H1 (cell line): ENCODE data around the gene CIDEA.

Experiments
- CHD1 ChIP-seq: IDR thresholded peaks from 2 replicates; pipeline ENCODE4 v1.6.1; 2012; ENCODE audit warnings: low read depth, low read length, improper control_type of control experiment
- CHD2 ChIP-seq: IDR thresholded peaks from 2 replicates; pipeline ENCODE4 v1.6.1; 2012; ENCODE audit warnings: low read length, improper control_type of control experiment
- CTCF ChIP-seq, 3 experiments: IDR thresholded peaks; 1 replicate in 2 of 3; 2 replicates in 1 of 3; pipeline versions ENCODE4 v1.5.1 to v1.6.1; 2011; ENCODE audit warnings: low read length in 3 of 3, mild to moderate bottlenecking in 3 of 3, inconsistent platforms in 2 of 3, low read depth in 1 of 3, moderate library complexity in 1 of 3; ENCODE audit not compliant: insufficient read depth in 1 of 3; ENCODE audit errors: control extremely low read depth in 1 of 3
- GTF2F1 ChIP-seq: IDR thresholded peaks from 2 replicates; pipeline ENCODE4 v1.6.1; 2012; ENCODE audit warnings: low read depth, low read length, improper control_type of control experiment, borderline replicate concordance
- POLR2A ChIP-seq, 2 experiments: IDR thresholded peaks; 1 replicate in 1 of 2; 2 replicates in 1 of 2; pipeline ENCODE4 v1.6.1; 2011; ENCODE audit warnings: low read depth in 2 of 2, low read length in 2 of 2, mild to moderate bottlenecking in 2 of 2; ENCODE audit errors: control extremely low read depth in 1 of 2
- RBBP5 ChIP-seq: IDR thresholded peaks from 2 replicates; pipeline ENCODE4 v1.7.1; 2012; ENCODE audit warnings: low read depth, mild to moderate bottlenecking, inconsistent platforms, low read length, moderate library complexity, borderline replicate concordance
- SP1 ChIP-seq: IDR thresholded peaks from 2 replicates; pipeline ENCODE4 v1.6.1; 2011; ENCODE audit warnings: low read depth, low read length
- TEAD4 ChIP-seq: IDR thresholded peaks from 2 replicates; pipeline ENCODE4 v1.6.1; 2012; ENCODE audit warnings: low read depth, low read length, inconsistent platforms, mixed read lengths

- TF ChIP-seq GTF2F1 (no peak), CTCF (IDR thresholded peaks at IDR 0.05; ENCODE audit: control extremely low read depth in 1 of 3, insufficient read depth in 1 of 3, low read depth in 1 of 3, low read length in 3 of 3) (no peak), SP1 (no peak), RBBP5 (no peak), POLR2A (IDR thresholded peaks at IDR 0.05; ENCODE audit: control extremely low read depth in 1 of 2, low read depth in 2 of 2, low read length in 2 of 2) (no peak), TEAD4 (no peak), CHD1 (no peak), CHD2 (no peak)
These were observed 64.7 kb downstream of the CIDEA start for GRCh38 chr18:12318857-12319256.
